Heart left ventricle (tissue), 13 donors: ENCODE data around the gene SPSB1.

ENCODE experiments used
- POLR2A ChIP-seq, 2 donors: fragments of 450-650 bp; IDR thresholded peaks; one replicate each; pipeline ENCODE4 v1.6.1; 2017; ENCODE audit warnings: antibody characterized with exemption in 2 of 2, mild to moderate bottlenecking in 2 of 2, moderate library complexity in 2 of 2
- TF ChIP-seq, protein P1 (sequence below), 12 donors: fragments of 200-600 bp; sonication (generic) in 4 of 12; IDR thresholded peaks; one replicate each; pipeline versions ENCODE4 v1.5.0 to v1.8.0; 2018 to 2022; ENCODE audit warnings: antibody characterized with exemption in 12 of 12, mild to moderate bottlenecking in 5 of 12
- donor health status: ischemic (EF 13 %, LVEDD 7.1; RV severe dilation, severe dysfunction).
- donor health status: DM: no; HTN: yes; CAD: no.
- donor health status: DM: no; HTN: no; CAD: no.
- donor health status: ischemic (EF 25% LVEDD 6.9; RV normal size, moderate dysfunction).
- donor health status: ischemic (EF 25% LVEDD 5.7; RV mildly dilated, moderate dysfunction).
- donor health status: ischemic (EF 35%, LVEDD 5.7; RV mildly dilated, moderate dysfunction).
- donor health status: nonischemic (EF 11% LVEDD 7.7; RV severe dilation, severe dysfunction).
- donor health status: DM: yes; HTN: yes; CAD: no.
- donor health status: PGD.
- donor health status: ischemic (EF 29% LVEDD 5.4; RV normal size, mild dysfunction).
- donor health status: nonischemic (EF 23%, LVEDD 6.1; RV moderate dilation, normal function).

DNA sequence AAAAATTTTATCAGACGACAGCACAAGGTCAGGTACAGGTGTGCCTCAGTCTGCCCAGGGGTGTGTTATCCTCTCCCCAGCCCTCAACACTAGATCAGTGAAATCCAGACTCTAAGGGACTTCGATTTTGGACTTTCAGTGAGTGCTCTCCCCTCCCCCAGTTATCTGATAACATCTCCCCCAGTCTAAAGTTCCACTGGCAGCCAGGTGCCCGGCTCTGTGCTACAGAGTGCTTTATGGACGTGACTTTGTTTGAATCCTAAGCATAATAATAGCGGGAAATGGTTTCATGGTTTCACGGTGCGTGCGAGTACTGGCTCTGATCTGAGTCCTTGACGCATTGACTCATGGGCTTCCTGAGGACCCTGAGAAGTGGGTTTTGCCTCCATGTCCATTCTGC is 3.2 kb downstream of the SPSB1 start:
- TF ChIP-seq, protein P1, sequence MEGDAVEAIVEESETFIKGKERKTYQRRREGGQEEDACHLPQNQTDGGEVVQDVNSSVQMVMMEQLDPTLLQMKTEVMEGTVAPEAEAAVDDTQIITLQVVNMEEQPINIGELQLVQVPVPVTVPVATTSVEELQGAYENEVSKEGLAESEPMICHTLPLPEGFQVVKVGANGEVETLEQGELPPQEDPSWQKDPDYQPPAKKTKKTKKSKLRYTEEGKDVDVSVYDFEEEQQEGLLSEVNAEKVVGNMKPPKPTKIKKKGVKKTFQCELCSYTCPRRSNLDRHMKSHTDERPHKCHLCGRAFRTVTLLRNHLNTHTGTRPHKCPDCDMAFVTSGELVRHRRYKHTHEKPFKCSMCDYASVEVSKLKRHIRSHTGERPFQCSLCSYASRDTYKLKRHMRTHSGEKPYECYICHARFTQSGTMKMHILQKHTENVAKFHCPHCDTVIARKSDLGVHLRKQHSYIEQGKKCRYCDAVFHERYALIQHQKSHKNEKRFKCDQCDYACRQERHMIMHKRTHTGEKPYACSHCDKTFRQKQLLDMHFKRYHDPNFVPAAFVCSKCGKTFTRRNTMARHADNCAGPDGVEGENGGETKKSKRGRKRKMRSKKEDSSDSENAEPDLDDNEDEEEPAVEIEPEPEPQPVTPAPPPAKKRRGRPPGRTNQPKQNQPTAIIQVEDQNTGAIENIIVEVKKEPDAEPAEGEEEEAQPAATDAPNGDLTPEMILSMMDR (IDR thresholded peaks at IDR 0.05): no peak
- no peak for TF ChIP-seq POLR2A (IDR thresholded peaks at IDR 0.05)
